OCI-M1 (cell line): ENCODE results near the gene TNIK.

Experiments
- DNase-seq: peaks from one replicate; lab custom pipeline; 2025; lab: John Stamatoyannopoulos, UW

Gene TNIK

DNA sequence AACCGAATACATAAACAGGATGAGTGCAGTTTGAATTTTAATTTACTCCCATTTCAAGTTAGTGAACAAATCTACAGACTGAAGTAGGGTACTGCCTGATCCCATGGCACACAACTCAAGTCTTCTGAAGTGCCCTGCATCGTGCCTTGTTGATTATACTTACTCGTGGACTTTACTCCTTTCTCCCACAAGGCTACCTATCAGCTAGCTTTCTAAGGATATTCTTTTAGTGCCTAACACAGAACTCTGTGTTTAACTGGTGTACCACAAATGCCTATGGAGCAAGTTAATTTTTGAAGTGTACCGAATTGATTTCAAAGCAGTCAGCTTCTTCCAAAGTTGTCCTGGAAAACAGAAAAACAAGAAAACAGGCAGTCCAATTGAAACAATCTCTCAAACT is 119.8 kb downstream of the TNIK start:
- DNase-seq, result no peak

DNA sequence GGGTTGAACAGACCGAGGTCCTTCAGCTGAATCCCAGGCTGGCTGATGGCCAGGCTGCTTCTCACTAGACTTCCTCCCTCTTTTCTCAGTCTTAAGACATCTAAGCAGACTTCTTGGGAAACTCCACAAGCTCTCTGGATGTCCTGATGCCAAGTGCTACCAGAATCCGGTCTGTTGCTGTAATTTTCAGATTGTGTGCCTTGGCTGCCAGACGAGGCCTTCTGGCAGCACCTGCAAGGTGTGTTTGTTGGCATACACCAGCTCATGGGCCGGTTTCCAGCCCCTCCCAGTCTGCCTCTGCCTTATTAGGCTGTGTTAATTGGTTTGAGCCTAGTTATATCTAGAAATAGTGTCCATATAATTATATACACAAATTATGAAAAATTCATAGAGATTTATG is 120.6 kb downstream of the TNIK start:
- DNase-seq, result no peak

DNA sequence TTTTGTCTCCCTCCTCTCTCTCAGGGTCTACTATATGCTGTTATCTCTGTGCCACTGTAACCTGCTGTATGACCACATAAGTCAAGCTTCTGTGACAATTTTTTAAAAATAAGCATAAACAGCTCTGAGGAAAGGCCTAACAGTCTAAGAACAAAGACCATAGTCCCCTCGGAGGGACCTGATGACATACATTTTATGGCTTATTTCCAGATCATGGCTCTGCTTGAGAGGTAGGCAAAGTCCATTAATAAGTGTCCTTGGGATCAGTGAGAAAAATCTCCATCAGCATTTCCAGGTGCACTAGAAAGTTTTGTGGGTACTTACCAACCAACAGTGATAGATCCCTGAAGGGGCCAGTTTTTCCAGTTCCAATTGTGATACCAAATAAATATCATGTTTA is 123.8 kb downstream of the TNIK start:
- no peak for DNase-seq

DNA sequence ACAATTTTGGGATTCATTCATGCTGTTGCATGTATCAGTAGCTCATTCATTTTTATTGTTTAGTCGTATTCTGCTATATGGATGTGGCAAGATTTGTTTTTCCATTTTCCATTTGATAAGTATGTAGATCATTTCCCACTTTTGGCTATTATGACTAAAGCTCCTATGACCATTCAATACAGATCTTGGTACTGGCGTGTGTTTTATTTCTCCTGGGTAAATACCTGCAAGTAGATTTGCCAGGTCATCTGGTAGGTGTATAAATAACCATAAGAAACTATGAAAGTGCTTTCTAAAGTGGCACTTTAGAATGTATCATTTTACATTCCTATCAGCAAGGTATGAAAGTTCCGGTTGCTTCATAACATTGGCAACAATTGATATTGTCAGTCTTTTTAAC is 124.6 kb downstream of the TNIK start:
- no peak for DNase-seq

DNA sequence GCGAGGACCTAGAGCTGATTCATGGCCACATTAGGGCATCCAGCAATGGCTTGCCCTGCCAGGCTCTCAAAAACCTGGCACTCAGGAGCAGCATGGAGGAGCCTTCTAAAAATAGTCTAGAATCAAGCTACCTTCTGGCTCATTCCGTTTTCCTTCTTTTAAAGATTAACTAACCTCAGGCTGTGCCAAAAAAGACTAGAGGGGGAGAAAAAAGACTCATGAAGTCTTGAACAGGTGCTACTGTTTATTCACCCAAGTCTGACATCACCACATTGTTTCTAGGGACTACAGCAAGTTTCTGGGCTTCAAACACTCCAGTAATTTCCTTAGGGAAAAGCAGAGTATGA is 125.8 kb downstream of the TNIK start:
- DNase-seq, result no peak

DNA sequence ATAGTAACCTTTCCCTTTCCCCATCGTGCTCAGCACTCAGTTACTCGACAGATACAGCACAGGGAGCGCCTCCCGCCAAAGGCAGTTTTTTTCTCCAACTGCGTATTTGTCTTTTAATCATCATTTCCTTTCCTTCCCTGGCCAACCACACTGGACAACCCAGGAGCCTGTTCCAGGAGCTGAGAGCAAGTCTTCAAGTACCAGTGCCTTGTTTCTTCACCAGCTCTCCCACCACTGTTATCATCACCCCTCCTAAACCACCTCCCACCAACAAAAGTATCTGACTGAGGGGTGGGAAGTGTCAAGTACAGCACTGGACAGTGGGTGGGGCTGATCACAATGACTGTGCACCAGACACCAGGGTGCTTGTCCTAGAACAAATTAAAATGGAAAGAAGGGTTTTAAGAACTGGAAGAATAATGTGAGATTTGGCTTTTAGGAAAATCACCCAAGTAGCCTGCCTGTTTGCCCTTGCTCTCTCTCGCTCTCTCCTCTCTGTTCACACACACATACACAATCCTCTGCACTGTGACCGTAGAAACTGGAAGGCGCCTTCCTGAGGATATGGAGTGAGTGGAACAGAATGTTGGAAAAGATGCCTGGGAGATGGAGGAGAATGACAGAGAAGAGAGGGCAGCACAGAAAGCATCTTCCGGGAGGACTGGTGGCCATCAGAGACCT is 126.3 kb downstream of the TNIK start:
- peak; percentile 1 for DNase-seq

DNA sequence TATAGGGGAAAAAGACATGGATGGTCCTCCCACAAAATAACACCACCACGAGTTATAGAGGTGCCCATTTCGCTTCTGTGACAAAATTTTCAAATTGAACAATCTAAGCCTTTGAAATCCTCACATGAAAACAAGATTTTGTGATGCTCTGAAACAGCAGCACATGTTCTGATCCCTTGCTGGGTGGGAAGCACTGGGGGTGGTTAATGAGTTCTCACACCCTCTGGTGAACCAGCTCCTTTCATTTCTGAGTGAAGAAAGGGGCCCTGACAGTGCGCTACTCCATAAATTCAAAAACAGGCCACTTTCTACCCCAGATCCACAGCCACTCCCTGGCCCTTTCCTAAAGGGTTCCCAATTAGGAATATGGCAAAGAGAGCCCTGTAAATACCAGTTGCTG is 129.3 kb downstream of the TNIK start:
- no peak for DNase-seq

DNA sequence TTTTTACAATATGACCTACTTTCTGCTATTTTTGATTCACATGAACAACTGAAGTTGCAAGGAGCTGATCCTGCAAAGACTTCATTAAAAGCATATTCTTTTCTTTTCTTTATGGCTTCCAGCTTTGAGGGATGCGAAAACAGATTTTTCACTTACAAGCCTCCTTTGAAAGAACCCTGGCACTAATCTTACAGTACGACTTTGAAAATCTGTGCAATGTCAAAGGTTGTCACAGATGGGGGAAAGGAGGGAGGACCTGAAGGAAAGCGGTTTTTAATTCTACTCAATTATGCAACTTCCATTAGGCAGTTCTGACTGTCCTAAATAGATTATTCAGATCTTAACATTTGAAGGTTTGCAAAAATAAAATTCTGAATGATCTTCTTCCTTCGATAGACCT is 130.5 kb downstream of the TNIK start:
- DNase-seq, result no peak

DNA sequence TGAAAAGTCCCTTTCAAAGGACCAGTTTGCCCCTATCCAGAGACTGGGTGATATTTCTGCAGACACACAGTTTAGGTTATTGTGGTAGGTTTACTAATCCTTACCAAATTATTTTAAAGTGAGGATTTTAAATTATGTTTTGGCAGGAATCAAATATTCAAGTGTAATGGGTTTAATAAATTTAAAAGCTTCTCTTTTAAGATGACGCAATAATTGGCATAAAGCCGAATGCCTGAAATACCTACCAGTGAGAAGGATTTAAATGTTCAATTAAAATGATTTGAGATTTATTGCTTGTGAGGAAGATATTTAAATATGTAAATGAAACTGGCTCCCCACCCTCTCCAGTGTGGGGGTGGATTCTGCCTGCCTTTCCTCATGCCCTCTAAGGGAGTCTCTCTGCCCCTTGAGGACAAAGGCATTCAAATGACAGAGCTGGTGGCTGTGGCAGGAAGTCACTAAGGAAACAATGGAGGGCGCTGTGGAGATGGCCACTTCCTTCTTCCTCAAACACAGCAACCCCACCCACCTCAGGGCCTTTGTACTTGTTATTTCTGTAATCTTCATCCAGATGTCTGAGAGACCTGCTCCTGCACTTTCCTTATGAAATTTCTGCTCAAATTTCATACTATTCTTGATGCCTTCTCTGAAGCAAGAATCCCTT is 131.7 kb downstream of the TNIK start:
- DNase-seq, result peak; percentile 78

DNA sequence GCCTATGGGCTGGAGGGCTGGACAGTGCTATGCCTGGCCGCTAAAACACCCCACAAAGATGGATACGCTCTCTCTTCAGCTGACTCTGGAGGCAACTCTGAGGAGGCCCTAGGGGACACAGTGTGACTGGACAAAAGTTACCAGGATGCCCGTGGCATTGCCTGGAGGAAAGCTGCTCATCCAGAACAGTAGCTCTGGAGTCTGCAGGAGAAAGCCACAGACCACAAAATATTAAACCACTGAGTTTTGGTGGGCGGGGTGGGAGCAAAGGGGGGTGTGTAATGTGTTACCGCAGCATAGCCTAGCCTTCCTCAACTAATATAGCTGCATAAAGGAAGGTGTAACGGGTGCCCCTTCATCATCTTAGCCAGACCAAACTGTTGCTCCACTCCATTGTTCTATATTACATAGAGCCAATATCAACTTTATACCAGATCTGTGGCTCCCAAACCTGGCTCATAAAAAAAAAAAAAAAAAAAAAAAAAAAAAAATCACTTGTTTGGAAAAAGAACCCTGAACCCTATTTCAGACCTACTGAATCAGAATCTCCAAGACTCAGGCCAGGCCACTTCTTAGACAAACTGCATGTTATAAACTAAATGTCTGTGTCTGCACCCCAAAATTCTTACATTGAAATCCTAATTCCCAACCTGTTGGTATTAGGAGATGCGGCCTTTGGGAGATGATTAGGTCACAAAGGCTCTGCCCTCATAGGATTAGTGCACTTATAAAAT is 132.6 kb downstream of the TNIK start:
- DNase-seq, result no peak

DNA sequence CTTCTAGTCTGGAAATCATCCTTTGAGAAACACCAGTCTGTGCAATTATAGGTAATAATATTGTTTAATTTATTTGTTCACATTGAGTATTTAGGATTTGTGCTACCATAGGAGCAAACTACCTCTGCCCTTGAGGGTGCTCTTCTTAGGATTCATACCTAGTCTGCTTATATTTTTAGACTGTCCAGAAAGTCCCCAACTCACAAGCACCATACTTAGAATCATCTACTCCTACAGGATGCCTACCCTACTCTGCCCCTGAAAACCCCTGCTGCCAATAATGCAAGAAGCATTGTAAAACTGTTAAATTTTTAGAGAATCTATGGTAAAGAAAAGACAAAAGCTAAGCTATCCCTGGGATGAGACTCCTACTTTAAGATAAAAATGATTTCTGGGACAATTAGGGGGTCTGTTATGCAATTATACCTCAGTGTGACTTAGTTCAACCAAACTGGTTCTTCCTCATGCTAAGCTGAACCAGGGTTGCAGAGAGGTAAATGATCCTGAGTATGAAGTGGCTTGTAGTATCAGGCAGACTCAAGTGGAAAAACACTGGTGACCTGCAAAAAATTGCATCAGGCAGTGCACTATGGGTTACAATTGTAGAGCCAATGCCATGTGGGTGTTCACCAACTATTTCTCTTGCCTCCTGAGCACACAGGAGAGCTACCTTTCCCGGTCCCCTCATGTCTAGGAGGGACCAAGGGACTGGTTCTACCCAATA is 133.3 kb downstream of the TNIK start:
- no peak for DNase-seq

DNA sequence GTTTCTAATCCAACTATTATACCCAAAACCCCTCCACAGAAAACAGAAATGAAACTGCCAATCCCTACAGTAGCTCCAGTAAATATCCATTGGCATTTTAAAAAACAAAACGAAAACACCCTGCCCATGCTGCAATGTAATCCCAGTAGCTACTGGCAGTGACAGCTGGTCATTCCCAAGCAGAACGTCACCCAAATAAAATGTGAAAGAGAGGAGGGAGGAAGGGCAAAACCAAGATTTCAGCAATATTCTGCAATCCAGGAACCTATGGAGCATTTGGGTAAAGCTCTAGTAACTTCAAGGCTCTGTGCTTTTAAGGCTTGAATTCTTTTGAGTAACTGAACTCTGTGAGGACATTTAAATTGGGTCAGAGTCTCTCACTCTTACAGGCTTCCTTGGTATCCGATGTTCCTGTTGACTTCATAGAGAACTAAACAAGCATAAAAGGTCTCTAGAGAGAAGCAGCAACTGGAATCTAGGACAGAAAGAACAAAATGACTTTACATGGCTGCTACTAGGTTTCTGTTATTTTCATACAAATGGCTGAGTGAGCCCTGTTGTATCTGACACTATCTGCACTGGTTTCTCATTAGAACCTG is 136.2 kb downstream of the TNIK start:
- no peak for DNase-seq

DNA sequence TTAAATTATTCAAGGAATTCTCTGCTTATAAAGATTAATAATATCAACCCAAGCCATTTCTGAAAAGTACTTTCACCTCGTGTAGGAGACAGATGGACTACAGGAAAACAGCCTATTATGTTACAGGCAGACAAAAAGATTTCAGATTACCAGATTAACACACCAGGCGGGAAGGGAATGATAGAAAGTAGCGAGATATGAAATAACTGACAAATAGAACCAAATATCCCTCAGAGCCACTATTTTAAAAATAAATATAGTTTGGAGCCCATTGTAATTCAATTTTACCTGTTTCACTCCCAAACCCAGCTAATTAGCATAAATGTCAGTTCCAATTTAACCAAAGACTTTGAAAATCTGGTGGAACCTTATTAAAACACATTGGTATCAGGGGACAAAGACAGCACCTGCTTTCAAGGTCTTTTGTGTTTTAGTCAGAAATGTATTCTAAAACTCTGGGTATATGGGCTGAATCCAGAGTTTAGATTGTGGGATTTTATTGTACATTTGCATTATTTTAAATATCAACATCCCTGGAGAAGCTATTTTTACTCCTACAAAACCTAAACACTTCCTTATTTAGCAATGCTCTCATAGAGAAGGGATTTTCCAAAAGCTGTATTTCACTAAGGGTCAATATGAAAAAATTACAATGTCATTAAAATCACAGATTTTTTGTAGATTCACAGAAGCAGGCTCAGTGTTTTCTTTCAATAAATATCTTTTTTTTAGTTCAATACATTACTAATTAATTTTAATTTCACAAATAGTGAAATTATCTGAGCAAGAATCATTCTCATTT is 138.4 kb downstream of the TNIK start:
- no peak for DNase-seq

DNA sequence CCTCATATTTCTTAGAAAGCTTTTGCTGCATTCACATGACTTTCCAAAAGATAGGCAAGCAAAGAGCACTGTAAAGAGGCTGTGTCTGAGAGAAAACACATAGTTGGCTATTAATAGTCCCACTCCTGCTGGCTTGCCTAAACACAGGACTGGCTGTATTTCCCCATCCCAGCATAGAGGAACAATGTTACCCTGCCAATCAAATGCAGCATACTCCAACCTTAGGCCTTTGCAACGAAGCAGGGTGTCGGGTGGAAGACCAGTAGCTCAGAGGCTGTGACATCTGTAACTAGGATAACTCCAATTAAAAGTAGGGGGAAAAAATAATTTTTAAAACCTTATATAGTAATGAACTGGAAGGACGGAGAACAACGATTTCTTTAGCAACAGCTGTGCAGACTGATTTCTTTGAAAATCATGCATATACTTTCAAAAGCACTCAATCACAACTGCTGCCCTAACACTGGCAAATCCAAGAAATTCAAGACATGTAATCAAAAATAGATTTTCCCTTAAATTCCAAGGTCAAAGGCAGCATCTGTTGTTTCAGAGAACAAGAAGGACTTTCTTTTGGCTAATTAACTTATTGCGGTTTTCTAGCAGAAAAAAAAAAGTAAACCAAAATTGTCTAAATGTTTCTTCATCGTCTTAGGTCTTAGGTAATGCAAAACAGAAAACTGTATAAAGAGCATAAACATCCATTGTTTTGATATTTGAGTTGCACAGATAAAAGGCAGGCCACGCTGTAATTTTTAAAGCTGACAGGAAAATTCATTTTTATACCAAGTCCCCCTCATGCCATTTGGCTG is 139.3 kb downstream of the TNIK start:
- no peak for DNase-seq

DNA sequence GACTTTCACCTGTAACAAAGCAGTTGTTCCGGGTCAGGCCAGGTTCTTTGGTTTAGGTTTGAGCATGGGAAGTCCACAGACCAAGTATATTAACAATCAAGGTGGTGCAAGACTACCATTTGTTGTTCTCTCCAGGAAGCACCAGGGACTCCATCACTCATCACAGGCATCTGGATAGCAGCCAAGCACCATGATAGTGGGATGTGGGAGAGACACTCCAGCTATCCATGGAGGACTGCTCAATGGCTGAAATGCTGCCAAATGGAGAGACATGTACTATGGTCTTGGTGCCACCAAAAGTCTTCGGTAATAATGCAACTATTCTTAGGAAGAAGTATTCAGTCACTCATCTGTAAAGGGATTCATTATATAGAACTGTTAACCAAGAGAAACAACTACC is 143.0 kb downstream of the TNIK start:
- DNase-seq, result no peak

DNA sequence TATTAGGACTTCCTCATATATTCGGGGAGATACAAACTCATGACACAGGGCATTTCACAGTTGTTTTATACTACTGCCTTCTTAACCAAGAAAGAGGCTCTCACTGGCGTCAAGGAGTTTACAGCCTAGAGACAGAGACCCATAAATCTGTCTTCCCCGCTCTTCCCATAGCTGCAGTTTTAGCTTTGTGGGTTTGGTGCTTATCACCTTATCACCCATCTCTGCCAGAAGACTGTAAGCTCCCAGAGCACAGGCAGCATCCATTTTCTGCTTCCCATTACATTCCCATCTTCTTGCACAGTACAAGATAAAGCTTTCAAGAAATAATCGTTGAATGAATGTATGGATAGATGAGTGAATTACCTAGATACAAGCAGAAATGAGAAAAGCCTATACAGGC is 144.3 kb downstream of the TNIK start:
- peak; percentile 13 for DNase-seq

DNA sequence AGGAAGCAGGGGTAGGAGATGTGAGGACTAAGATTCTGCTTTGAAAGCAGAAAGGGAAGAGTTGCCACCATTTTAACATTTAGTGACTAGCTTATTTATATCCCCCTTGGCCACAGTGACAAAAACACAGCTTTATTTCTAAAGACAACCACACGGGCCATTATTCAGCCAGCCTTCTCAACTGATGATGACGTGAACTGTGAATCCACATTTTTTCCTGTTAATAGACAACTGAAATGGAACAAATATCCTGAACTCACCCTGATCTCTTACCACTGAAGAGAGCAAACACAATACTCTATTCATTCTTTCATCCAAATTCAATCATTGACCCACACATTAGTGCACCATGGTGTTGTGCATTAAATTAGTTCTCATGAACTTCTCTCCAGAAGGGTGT is 145.1 kb downstream of the TNIK start:
- no peak for DNase-seq

DNA sequence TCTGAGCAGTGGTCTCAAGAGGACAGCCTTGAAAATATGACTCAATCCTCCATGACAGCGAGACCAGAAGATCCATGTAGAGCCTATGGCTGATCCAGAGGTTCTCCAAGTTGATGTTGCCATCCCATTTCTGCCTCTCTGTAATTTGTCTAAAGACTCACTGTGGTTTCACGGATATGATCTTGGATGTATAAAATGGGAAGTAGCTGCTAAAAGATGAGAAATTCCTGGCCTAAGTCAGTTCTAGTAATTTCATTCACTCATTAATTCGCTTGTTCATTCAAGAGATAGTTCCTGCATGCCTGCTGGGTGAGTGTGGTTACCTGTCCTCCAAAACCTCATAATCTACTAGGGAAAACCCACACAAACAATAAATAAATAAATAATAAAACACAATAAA is 145.9 kb downstream of the TNIK start:
- no peak for DNase-seq

DNA sequence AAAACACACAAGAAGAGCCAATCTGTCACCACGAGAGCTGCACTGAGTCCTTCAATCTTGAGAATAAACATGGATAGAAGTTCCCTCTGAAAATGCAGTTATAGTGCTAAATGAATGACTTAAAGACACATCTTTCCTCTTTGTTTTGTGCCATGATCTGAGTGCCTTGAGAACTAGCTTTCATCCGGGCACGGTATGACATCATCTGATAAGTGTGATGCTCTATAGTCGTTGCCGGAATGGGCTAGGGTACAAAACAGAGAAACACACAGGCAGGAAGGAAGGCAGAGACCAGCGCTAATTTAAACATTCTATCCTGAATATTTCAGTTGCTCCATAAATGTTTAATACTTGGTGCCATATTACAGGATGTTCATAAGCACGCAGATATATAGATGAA is 146.5 kb downstream of the TNIK start:
- DNase-seq, result no peak

DNA sequence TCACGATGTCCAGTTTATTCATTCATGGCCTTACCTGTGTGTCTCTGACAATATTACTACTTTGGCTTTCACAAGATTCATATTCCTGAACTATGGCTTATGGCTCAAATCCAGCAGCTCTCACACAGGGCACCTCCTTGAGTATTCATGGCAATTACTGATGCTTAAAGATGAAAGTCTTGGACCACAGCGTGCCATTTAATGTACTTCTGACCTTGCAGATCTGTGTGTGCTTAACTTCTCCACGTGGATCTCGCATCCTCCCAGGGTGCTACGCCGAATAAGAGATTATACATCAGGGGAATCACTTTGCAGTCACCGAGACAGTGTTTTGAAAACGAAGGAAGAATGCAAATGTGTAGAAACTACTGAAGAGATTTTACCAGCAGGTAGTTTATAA is 147.5 kb downstream of the TNIK start:
- no peak for DNase-seq

DNA sequence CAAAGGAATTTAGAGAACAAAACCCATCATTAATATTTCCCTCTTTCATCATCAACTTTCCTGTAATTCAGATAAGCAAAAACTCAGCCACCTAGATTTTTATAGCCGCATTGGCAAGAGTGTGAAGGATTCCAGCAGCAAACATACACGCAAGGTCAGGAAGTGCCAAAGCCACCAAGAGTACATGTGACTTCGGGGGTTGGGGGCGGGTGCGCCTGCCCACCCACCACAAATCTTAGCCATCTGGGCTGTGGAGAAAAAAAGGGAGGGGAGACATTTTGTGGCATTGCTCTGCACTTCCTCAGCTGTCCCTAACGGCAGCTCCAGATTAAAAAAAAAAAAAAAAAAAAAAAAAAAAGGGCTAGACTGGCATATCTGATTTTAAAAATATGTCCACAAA is 148.4 kb downstream of the TNIK start:
- DNase-seq, result peak; percentile 71
